Cardiac fibroblast (primary cell): ENCODE measurements around the gene PSMC3IP.

Experiments
- DNase-seq, 2 donors: peaks; one replicate each; pipeline versions ENCODE4 v3.0.0 to v3.0.0-alpha.2; 2010; ENCODE audit warnings: low read depth in 2 of 2
- H3K4me3 ChIP-seq, 2 donors: replicated peaks in 1 of 2; 1 replicate in 1 of 2; 2 replicates in 1 of 2; pipeline ENCODE4 v1.5.1; 2011; ENCODE audit warnings: low read depth in 2 of 2, low read length in 2 of 2, mild to moderate bottlenecking in 2 of 2, moderate library complexity in 1 of 2
- TF ChIP-seq, protein P1 (sequence below): IDR thresholded peaks from one replicate; pipeline ENCODE4 v1.5.1; 2011; ENCODE audit warnings: low read depth, mild to moderate bottlenecking, low read length, inconsistent platforms

The PSMC3IP gene

GRCh38 chr17:42584880-42585279 is 7.4 kb upstream of the PSMC3IP start:
- TF ChIP-seq, protein P1, sequence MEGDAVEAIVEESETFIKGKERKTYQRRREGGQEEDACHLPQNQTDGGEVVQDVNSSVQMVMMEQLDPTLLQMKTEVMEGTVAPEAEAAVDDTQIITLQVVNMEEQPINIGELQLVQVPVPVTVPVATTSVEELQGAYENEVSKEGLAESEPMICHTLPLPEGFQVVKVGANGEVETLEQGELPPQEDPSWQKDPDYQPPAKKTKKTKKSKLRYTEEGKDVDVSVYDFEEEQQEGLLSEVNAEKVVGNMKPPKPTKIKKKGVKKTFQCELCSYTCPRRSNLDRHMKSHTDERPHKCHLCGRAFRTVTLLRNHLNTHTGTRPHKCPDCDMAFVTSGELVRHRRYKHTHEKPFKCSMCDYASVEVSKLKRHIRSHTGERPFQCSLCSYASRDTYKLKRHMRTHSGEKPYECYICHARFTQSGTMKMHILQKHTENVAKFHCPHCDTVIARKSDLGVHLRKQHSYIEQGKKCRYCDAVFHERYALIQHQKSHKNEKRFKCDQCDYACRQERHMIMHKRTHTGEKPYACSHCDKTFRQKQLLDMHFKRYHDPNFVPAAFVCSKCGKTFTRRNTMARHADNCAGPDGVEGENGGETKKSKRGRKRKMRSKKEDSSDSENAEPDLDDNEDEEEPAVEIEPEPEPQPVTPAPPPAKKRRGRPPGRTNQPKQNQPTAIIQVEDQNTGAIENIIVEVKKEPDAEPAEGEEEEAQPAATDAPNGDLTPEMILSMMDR = no peak
- H3K4me3 ChIP-seq = no peak overlapping the region
- no peak for DNase-seq

DNA sequence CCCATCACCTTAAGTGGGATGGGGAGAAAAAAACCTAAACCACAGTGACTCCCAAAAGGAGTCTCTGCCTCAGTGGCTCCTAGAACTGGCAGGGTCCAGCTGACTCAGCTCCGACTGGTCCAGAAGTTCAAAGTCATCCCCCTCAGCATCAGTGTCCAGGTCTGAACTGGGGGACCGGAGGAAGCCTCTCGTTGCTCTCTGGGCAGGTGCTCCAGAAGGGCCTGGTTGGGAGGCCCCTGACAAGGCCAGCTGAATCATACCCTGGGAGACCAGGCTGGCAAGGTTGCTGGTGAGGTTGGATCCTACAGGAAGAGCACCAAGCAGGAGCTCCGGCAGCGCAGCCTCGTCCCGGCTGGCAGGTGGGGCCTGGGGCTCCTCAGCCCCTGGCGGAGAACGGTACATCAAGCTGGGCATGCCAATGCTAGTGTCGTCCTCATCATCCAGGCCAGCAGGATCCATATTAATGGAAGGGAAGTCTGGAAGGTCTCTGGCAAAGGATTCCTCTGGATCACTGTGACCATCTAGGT is 4.3 kb upstream of the PSMC3IP start:
- no peak for DNase-seq
- TF ChIP-seq, protein P1 = no peak
- no peak overlapping the region for H3K4me3 ChIP-seq

DNA sequence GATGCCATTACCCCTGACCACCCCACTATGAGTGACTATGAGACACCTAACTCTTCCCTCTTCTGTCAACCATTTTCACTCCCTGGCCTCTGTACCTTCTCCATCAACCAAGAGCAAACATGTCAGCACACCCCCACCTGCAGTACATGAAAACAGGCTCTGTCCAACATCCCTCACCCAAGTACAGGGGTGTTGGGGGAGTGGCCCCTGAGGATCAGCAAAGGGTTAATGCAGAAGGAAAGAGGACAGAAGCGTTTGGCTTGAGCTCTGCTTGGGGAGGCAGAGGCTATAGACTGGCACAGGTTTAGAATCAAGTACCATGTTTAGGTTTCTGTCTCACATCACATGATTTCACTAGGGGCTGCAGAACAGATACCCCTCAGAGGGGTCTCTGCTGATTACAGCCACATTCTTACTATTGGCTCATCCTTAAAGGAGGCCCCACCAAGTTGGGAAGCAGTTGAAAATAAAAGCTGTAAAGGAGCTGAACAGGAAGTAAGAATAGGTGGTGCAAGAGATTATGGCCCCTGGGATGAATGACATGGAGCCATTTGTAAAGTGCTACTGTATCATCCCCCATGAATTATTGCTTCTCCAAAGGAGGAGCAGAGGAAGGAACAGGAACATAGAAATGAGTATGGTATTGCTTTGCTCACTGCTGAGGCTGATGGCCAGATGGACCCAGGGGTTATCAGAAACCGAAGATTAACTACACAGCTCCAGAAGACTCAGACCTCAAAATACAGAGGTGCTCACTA is 2.4 kb upstream of the PSMC3IP start:
- TF ChIP-seq, protein P1 = no peak
- no peak for DNase-seq
- no peak overlapping the region for H3K4me3 ChIP-seq

DNA sequence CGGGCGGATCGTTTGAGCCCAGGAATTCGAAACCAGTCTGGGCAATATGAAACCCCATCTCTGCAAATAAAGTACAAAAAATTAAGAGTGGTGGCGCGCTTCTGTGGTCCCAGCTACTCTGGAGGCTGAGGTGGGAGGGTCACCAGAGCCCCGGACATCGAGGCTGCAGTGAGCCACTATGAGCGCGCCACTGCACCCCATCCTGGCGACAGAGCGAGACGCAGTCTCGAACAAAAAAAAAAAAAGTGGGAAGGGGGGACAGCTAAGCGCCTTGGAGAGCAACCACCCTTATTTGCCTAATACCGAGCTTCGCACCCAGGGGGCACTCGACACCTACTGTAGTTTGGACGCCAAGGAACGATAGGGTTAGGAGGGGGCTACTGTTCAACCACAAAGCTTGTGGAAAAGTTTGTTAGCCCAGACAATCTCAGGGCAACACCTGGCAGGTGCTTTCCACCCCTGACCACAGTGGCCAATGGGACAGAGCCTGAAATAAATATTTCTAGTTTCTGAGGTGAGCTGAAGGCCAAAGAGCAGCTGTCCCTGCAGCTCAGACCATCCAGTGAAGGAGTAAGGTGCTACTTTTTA is 847 bp upstream of the PSMC3IP start:
- DNase-seq = peak; percentile 77 to 82
- H3K4me3 ChIP-seq = peak overlapping the region; percentile 63 to 65
- TF ChIP-seq, protein P1 = peak; percentile 80

DNA sequence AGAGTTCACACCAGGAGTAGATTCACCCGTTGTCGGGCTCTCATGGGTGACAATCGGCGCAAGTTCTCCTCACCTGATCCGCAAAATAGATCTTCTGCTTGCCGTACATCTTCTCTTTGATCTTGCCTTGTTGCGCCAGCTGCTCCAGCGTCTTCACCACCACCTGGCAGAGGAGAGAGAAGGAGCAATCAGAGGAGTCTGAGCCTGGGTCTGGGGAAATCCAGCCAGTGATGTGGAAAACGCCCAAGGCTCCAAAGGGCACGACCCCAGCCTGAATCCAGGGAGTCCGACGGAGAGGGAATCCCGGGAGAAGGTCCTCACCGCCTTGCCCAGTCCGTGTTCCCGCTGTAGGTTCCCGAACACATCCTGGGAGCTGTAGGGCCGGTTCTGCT is 393 bp downstream of the PSMC3IP start:
- peak overlapping the region; percentile 63 to 65 for H3K4me3 ChIP-seq
- peak in 1 of 2 donors; percentile 16 for DNase-seq
- TF ChIP-seq, protein P1 = no peak

- TF ChIP-seq, protein P1 = no peak
- no peak for DNase-seq
- H3K4me3 ChIP-seq = no peak overlapping the region
Observed at GRCh38 chr17:42574463-42574862, 3.1 kb downstream of the PSMC3IP start.
